Measurements from ENCODE around the gene UGT2A1. TPM values are rescaled to one million over a fixed set of nuclear protein-coding genes. Genes with fewer than 3 reads are reported as not detected.

UGT2A1 gene
- total RNA-seq, 1 experiment from 2014 or later = not detected

- TF ChIP-seq TCF7L2 (IDR thresholded peaks at IDR 0.05; ENCODE audit: borderline replicate concordance, extremely low read depth, insufficient read depth, insufficient read length) (no peak), ATF3 (IDR thresholded peaks at IDR 0.05) (no peak), RAD21 (IDR thresholded peaks at IDR 0.05; ENCODE audit: low read depth) (no peak), FOSL1 (IDR thresholded peaks at IDR 0.05; ENCODE audit: low read depth) (no peak), SIN3A (IDR thresholded peaks at IDR 0.05; ENCODE audit: low read depth) (no peak)
These were observed 13.5 kb downstream of the UGT2A1 start, which contains the start of gene UGT2A2 (continued) for GRCh38 chr4:69639542-69639941.

GRCh38 chr4:69617083-69617694 lies 35.9 kb downstream of the UGT2A1 start:
- TF ChIP-seq SP1 (IDR thresholded peaks at IDR 0.05; ENCODE audit: low read depth) (no peak), TCF7L2 (IDR thresholded peaks at IDR 0.05; ENCODE audit: borderline replicate concordance, extremely low read depth, insufficient read depth, insufficient read length) (no peak), POLR2A (IDR thresholded peaks at IDR 0.05; ENCODE audit: borderline replicate concordance, extremely low read depth, insufficient read depth, insufficient read length) (no peak), JUND (IDR thresholded peaks at IDR 0.05) (no peak), ATF3 (IDR thresholded peaks at IDR 0.05) (no peak), POLR2AphosphoS5 (IDR thresholded peaks at IDR 0.05; ENCODE audit: low read depth, low read length) (no peak), EZH2 (IDR thresholded peaks at IDR 0.05) (no peak), ZBTB33 (IDR thresholded peaks at IDR 0.05; ENCODE audit: extremely low read depth, insufficient replicate concordance, low read length) (no peak), RAD21 (IDR thresholded peaks at IDR 0.05; ENCODE audit: low read depth) (peak; percentile 79), CTCF (IDR thresholded peaks at IDR 0.05 in 2 of 3, conservative IDR thresholded peaks at IDR 0.05 in 1 of 3; ENCODE audit: borderline replicate concordance in 1 of 3, insufficient read depth in 1 of 3, low read depth in 2 of 3, low read length in 2 of 3) (peak; percentile 49 to 63 (median 56); a peak in 5 of 6 replicates), EZH2phosphoT487 (IDR thresholded peaks at IDR 0.05; ENCODE audit: borderline replicate concordance) (no peak)
- intact Hi-C loops (cut with micrococcal nuclease) = loop anchor here (1.0 to 5.0 kb wide), 3 partner anchors 299 to 1345 kb away; no protein-coding TSS in a partner anchor
- POLR2A ChIA-PET = no interaction called here
- H3K9me3 ChIP-seq (ENCODE audit: control insufficient read depth in 1 of 2, insufficient read depth in 1 of 2, low read depth in 1 of 2, low read length in 2 of 2) = no peaks in the 10 kb centered on the region
- no peaks in the 10 kb centered on the region for H3K36me3 ChIP-seq (ENCODE audit: control insufficient read depth in 1 of 2, insufficient read depth in 2 of 2, low read length in 2 of 2)
- no peak overlapping the region for H3K27ac ChIP-seq (ENCODE audit: low read depth, low read length)
- H3K27me3 ChIP-seq (ENCODE audit: insufficient read depth, low read length) = no peaks in the 10 kb centered on the region
- CTCF ChIA-PET = interaction anchor here (0.7 kb wide), 1 partner anchor 1534 kb away, joined by 3 read pairs; no protein-coding TSS in a partner anchor
- H2AFZ ChIP-seq (ENCODE audit: low read depth, low read length, poor library complexity, severe bottlenecking) = peak overlapping the region; percentile 54
- H3K9ac ChIP-seq (ENCODE audit: low read length) = no peak overlapping the region
- no peak overlapping the region for H3K4me3 ChIP-seq (replicated peaks in 1 of 2; ENCODE audit: low read depth in 1 of 2, low read length in 2 of 2)
- DNase-seq (ENCODE audit: low read depth, low spot score) (peak; percentile 47), ATAC-seq (no peak; the same call in 1 of the 2 replicates)
- no peaks in the 10 kb centered on the region for H4K20me1 ChIP-seq (ENCODE audit: insufficient read depth)
- no peak overlapping the region for H3K4me2 ChIP-seq (ENCODE audit: low read length)
- BruUV-seq (replicated peaks) = no TSS peak
- no peaks in the 10 kb centered on the region for H3K79me2 ChIP-seq (ENCODE audit: insufficient read depth, low read length)
- H3K9me2 ChIP-seq (ENCODE audit: insufficient read depth) = no peaks in the 10 kb centered on the region
- RAD21 ChIA-PET (ENCODE audit: low non-redundant PET in 1 of 2, low total read pairs in 2 of 2, uncharacterized antibody in 2 of 2, unreplicated experiment in 2 of 2) = interaction anchor here in 1 of 2 experiments (0.7 to 1.4 kb wide), 2 partner anchors 299 to 1117 kb away, joined by 3 read pairs; no protein-coding TSS in a partner anchor
- no peaks in the 10 kb centered on the region for H3K4me1 ChIP-seq (ENCODE audit: control insufficient read depth in 1 of 2, insufficient read depth in 2 of 2, low read length in 2 of 2)

Data from HCT116 (cell line).